MM.1S (cell line): ENCODE measurements around the gene EFNB3.

Experiments used
- DNase-seq: peaks from one replicate; pipeline ENCODE4 v3.0.0-alpha.2; 2015
- H2AFZ ChIP-seq: fragments of 300-600 bp; sonication (generic); 2 replicates; pipeline ENCODE4 v1.6.0; 2016; ENCODE audit warnings: antibody characterized with exemption, low read length
- H3F3A ChIP-seq: fragments of 300-600 bp; sonication (generic); 2 replicates; pipeline ENCODE4 v1.6.1; 2016; ENCODE audit warnings: mild to moderate bottlenecking, antibody characterized with exemption, low read length, moderate library complexity, mixed read lengths; ENCODE audit not compliant: insufficient read depth
- H3K27ac ChIP-seq: fragments of 300-600 bp; sonication (generic); 2 replicates; pipeline ENCODE4 v1.5.1; 2016; ENCODE audit warnings: mild to moderate bottlenecking, low read length
- H3K27me3 ChIP-seq: fragments of 300-600 bp; sonication (generic); replicated peaks from 2 replicates; pipeline ENCODE4 v1.6.0; 2016; ENCODE audit warnings: low read length; ENCODE audit not compliant: insufficient read depth
- H3K36me3 ChIP-seq: fragments of 300-600 bp; sonication (generic); replicated peaks from 2 replicates; pipeline ENCODE4 v1.6.1; 2016; ENCODE audit warnings: mild to moderate bottlenecking, low read length, mixed read lengths; ENCODE audit not compliant: insufficient read depth
- H3K4me1 ChIP-seq: fragments of 300-600 bp; sonication (generic); 2 replicates; pipeline ENCODE4 v1.6.1; 2016; ENCODE audit warnings: low read length, mixed read lengths
- H3K4me2 ChIP-seq: fragments of 300-600 bp; sonication (generic); 2 replicates; pipeline ENCODE4 v1.6.0; 2016; ENCODE audit warnings: low read depth, low read length
- H3K4me3 ChIP-seq: fragments of 300-600 bp; sonication (generic); 2 replicates; pipeline ENCODE4 v1.5.1; 2016; ENCODE audit warnings: low read length, mixed read lengths
- H3K79me2 ChIP-seq: fragments of 300-600 bp; sonication (generic); 2 replicates; pipeline ENCODE4 v1.6.1; 2016; ENCODE audit warnings: mixed run types, low read length, mixed read lengths
- H3K9ac ChIP-seq: fragments of 300-600 bp; sonication (generic); 2 replicates; pipeline ENCODE4 v1.6.1; 2016; ENCODE audit warnings: low read length, mixed read lengths
- H3K9me2 ChIP-seq: fragments of 300-600 bp; sonication (generic); replicated peaks from 2 replicates; pipeline ENCODE4 v1.6.1; 2016; ENCODE audit warnings: mild to moderate bottlenecking, low read length, mixed read lengths; ENCODE audit not compliant: insufficient read depth
- H3K9me3 ChIP-seq: fragments of 300-600 bp; sonication (generic); replicated peaks from 2 replicates; pipeline ENCODE4 v1.6.1; 2016; ENCODE audit warnings: mild to moderate bottlenecking, low read length, mixed read lengths; ENCODE audit not compliant: insufficient read depth
- H4K20me1 ChIP-seq: fragments of 300-600 bp; sonication (generic); 2 replicates; pipeline ENCODE4 v1.6.1; 2016; ENCODE audit warnings: mild to moderate bottlenecking, low read length, moderate library complexity, mixed read lengths; ENCODE audit not compliant: insufficient read depth
- EZH2 ChIP-seq: fragments of 300-600 bp; sonication (generic); optimal IDR thresholded peaks from 2 replicates; pipeline ENCODE3; 2017; ENCODE audit warnings: low read depth, mild to moderate bottlenecking, antibody characterized with exemption, low read length, mixed read lengths
- EZH2phosphoT487 ChIP-seq: fragments of 300-600 bp; sonication (generic); IDR thresholded peaks from 2 replicates; pipeline ENCODE4 v1.6.1; 2018; ENCODE audit warnings: antibody characterized with exemption, low read length
- TF ChIP-seq, protein P1 (sequence below): fragments of 300-600 bp; sonication (generic); IDR thresholded peaks from 2 replicates; pipeline ENCODE4 v1.5.1; 2016; ENCODE audit warnings: antibody characterized with exemption, low read length, mixed read lengths

The EFNB3 gene

DNA sequence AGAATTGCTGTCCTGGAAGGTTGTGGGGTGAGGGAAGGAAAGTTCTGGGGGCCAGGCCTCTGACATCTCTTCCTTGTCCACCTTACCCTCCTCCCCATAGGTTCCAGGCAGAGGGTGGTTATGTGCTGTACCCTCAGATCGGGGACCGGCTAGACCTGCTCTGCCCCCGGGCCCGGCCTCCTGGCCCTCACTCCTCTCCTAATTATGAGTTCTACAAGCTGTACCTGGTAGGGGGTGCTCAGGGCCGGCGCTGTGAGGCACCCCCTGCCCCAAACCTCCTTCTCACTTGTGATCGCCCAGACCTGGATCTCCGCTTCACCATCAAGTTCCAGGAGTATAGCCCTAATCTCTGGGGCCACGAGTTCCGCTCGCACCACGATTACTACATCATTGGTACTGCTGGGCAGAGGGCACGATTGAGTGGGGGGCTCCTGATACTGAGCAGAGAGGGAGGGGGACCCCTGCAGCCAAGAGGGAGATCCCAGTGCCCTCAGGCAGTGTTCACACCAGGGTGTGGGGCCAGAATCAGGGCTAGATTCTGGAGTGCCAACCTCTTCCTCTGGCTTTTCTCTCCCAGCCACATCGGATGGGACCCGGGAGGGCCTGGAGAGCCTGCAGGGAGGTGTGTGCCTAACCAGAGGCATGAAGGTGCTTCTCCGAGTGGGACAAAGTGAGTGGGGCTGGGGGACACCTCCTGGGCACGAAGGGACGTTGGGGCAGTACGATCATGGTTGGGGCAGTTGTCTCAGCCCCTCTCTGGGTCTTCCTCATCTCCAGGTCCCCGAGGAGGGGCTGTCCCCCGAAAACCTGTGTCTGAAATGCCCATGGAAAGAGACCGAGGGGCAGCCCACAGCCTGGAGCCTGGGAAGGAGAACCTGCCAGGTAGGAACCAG, 3.1 kb downstream of the EFNB3 start:
- no peak overlapping the region for H3K4me2 ChIP-seq
- H3K4me1 ChIP-seq = 0 out of 2 replicates have a peak, but pooled peaks cover 4% of the 10 kb centered on the region
- H2AFZ ChIP-seq = no peak overlapping the region
- no peak overlapping the region for H3K9ac ChIP-seq
- H3K9me3 ChIP-seq = no peaks in the 10 kb centered on the region
- no peaks in the 10 kb centered on the region for H3F3A ChIP-seq
- no peaks in the 10 kb centered on the region for H4K20me1 ChIP-seq
- peaks cover 81% of the 10 kb centered on the region for H3K27me3 ChIP-seq
- TF ChIP-seq EZH2 (no peak), EZH2phosphoT487 (no peak)
- TF ChIP-seq, protein P1, sequence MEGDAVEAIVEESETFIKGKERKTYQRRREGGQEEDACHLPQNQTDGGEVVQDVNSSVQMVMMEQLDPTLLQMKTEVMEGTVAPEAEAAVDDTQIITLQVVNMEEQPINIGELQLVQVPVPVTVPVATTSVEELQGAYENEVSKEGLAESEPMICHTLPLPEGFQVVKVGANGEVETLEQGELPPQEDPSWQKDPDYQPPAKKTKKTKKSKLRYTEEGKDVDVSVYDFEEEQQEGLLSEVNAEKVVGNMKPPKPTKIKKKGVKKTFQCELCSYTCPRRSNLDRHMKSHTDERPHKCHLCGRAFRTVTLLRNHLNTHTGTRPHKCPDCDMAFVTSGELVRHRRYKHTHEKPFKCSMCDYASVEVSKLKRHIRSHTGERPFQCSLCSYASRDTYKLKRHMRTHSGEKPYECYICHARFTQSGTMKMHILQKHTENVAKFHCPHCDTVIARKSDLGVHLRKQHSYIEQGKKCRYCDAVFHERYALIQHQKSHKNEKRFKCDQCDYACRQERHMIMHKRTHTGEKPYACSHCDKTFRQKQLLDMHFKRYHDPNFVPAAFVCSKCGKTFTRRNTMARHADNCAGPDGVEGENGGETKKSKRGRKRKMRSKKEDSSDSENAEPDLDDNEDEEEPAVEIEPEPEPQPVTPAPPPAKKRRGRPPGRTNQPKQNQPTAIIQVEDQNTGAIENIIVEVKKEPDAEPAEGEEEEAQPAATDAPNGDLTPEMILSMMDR = no peak
- no peaks in the 10 kb centered on the region for H3K9me2 ChIP-seq
- H3K36me3 ChIP-seq = no peaks in the 10 kb centered on the region
- DNase-seq = no peak
- H3K4me3 ChIP-seq = no peak overlapping the region
- H3K79me2 ChIP-seq = no peaks in the 10 kb centered on the region
- H3K27ac ChIP-seq = no peak overlapping the region

DNA sequence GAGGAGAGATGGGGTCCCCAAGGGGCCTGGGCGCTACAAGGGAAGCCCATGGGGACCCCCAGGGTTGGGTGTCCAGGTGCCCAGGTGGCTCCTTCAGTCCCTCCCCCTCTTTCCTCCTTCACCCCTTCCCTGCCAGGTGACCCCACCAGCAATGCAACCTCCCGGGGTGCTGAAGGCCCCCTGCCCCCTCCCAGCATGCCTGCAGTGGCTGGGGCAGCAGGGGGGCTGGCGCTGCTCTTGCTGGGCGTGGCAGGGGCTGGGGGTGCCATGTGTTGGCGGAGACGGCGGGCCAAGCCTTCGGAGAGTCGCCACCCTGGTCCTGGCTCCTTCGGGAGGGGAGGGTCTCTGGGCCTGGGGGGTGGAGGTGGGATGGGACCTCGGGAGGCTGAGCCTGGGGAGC, 4.0 kb downstream of the EFNB3 start:
- no peak overlapping the region for H2AFZ ChIP-seq
- DNase-seq = no peak
- H3K27ac ChIP-seq = no peak overlapping the region
- TF ChIP-seq EZH2 = no peak
- TF ChIP-seq EZH2phosphoT487 = no peak
- TF ChIP-seq, protein P1 = no peak
- no peaks in the 10 kb centered on the region for H3K36me3 ChIP-seq
- no peak overlapping the region for H3K4me3 ChIP-seq
- no peaks in the 10 kb centered on the region for H3K9me2 ChIP-seq
- no peaks in the 10 kb centered on the region for H3K9me3 ChIP-seq
- H3F3A ChIP-seq = no peaks in the 10 kb centered on the region
- no peaks in the 10 kb centered on the region for H3K79me2 ChIP-seq
- no peak overlapping the region for H3K4me2 ChIP-seq
- H4K20me1 ChIP-seq = no peaks in the 10 kb centered on the region
- peaks cover 90% of the 10 kb centered on the region for H3K27me3 ChIP-seq
- no peak overlapping the region for H3K9ac ChIP-seq
- H3K4me1 ChIP-seq = 0 out of 2 replicates have a peak, but pooled peaks cover 6% of the 10 kb centered on the region

DNA sequence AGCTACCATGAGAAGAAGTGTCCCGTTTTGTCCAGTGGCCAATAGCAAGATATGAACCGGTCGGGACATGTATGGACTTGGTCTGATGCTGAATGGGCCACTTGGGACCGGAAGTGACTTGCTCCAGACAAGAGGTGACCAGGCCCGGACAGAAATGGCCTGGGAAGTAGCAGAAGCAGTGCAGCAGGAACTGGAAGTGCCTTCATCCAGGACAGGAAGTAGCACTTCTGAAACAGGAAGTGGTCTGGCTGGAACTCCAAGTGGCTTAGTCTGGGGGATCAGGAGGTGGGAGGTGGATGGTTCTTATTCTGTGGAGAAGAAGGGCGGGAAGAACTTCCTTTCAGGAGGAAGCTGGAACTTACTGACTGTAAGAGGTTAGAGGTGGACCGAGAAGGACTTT, 5.3 kb downstream of the EFNB3 start:
- Histone ChIP-seq H3K4me1 (0 out of 2 replicates have a peak, but pooled peaks cover 6% of the 10 kb centered on the region), H3K9me3 (no peaks in the 10 kb centered on the region), H2AFZ (no peak overlapping the region), H3K79me2 (no peaks in the 10 kb centered on the region), H3K27ac (no peak overlapping the region), H3K27me3 (peaks cover 89% of the 10 kb centered on the region), H3K36me3 (no peaks in the 10 kb centered on the region), H3K9me2 (no peaks in the 10 kb centered on the region), H3K4me2 (peak overlapping the region; percentile 13; the same call in 1 of the 2 replicates), H3F3A (no peaks in the 10 kb centered on the region), H4K20me1 (no peaks in the 10 kb centered on the region), H3K4me3 (no peak overlapping the region), H3K9ac (no peak overlapping the region)
- DNase-seq = no peak
- no peak for TF ChIP-seq EZH2phosphoT487
- TF ChIP-seq, protein P1 = no peak
- TF ChIP-seq EZH2 = no peak
